Measurements from ENCODE around the gene RS1.

- no peak for TF ChIP-seq CTCF (IDR thresholded peaks at IDR 0.05)
- no peak for TF ChIP-seq POLR2A (IDR thresholded peaks at IDR 0.05; ENCODE audit: low read depth)
Observed at GRCh38 chrX:18598413-18598812, 73.5 kb downstream of the RS1 start.
